ENCODE results near the gene DPEP2NB.
"Not testable (repeated sequence)": the region's sequence is repeated elsewhere in the genome, so short reads cannot be mapped to it uniquely, and the experiment has no call there.

DNA sequence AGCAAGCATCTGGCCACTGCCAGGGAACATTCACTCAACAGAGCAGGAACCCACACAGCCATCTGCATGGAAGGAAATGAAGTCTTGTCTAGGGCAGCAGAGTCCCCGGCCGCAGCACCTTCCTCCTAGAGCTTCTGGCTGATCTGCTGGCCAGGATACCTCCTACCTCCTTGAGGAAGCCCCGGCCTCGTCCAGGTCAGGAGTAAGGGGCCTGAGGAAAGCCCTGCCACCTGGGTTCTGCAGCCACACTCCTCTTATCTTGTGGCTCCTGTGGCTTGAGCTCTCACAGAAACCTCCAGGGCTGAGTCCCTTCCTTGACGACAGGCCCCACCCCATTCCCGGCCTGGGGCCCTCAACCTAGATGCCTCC, 21.7 kb downstream of the DPEP2NB start:
- TF ChIP-seq, protein P1, sequence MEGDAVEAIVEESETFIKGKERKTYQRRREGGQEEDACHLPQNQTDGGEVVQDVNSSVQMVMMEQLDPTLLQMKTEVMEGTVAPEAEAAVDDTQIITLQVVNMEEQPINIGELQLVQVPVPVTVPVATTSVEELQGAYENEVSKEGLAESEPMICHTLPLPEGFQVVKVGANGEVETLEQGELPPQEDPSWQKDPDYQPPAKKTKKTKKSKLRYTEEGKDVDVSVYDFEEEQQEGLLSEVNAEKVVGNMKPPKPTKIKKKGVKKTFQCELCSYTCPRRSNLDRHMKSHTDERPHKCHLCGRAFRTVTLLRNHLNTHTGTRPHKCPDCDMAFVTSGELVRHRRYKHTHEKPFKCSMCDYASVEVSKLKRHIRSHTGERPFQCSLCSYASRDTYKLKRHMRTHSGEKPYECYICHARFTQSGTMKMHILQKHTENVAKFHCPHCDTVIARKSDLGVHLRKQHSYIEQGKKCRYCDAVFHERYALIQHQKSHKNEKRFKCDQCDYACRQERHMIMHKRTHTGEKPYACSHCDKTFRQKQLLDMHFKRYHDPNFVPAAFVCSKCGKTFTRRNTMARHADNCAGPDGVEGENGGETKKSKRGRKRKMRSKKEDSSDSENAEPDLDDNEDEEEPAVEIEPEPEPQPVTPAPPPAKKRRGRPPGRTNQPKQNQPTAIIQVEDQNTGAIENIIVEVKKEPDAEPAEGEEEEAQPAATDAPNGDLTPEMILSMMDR (IDR thresholded peaks at IDR 0.05) = not testable (repeated sequence)
- TF ChIP-seq POLR2A (IDR thresholded peaks at IDR 0.05) = not testable (repeated sequence)

All from esophagus squamous epithelium (tissue), 4 donors.